ENCODE data around the gene PLA2G4A. TPM values are rescaled to one million over a fixed set of nuclear protein-coding genes. Genes with fewer than 3 reads are reported as not detected.
"Not testable (repeated sequence)": the region's sequence is repeated elsewhere in the genome, so short reads cannot be mapped to it uniquely, and the experiment has no call there.

PLA2G4A gene
- total and polyA plus RNA-seq, 12 donors, result 4.2 to 53.1 (median 14.9) TPM

- H3K9me3 ChIP-seq (replicated peaks in 1 of 3), result no peaks in the 10 kb centered on the region
- no peak overlapping the region for H3K27ac ChIP-seq
- 49 to 69% (median 62%) methylated on average over 4 of the region's 4 CpGs for WGBS, 4 donors
- DNase-seq, result no peak
- H3K36me3 ChIP-seq (replicated peaks in 1 of 2), result peaks cover 0 to 3% of the 10 kb centered on the region in 2 donors
- no peaks in the 10 kb centered on the region for H3K27me3 ChIP-seq
- H3K4me1 ChIP-seq (replicated peaks in 1 of 2), result no peaks in the 10 kb centered on the region
- TF ChIP-seq POLR2A (IDR thresholded peaks at IDR 0.05), result no peak
- intact Hi-C loops (cut with DNase I), result no loop called here
- H3K4me3 ChIP-seq, result no peak overlapping the region
Observed at GRCh38 chr1:186915555-186915954, 86.8 kb downstream of the PLA2G4A start.

- DNase-seq; H3K27me3 ChIP-seq; intact Hi-C loops (cut with DNase I); H3K4me1 ChIP-seq (replicated peaks in 1 of 2); H3K9me3 ChIP-seq (replicated peaks in 1 of 3); H3K4me3 ChIP-seq; H3K27ac ChIP-seq; H3K36me3 ChIP-seq (replicated peaks in 1 of 2): not testable (repeated sequence)
- 77 to 85% (median 79%) methylated on average over 14 of the region's 14 CpGs for WGBS, 4 donors
Observed at GRCh38 chr1:186917106-186917786, 88.5 kb downstream of the PLA2G4A start.

GRCh38 chr1:186921386-186921785 lies 92.6 kb downstream of the PLA2G4A start:
- H3K4me3 ChIP-seq; intact Hi-C loops (cut with DNase I); H3K27ac ChIP-seq; DNase-seq; H3K9me3 ChIP-seq (replicated peaks in 1 of 3); H3K36me3 ChIP-seq (replicated peaks in 1 of 2); H3K27me3 ChIP-seq; H3K4me1 ChIP-seq (replicated peaks in 1 of 2): not testable (repeated sequence)
- 74 to 90% (median 80%) methylated on average over 5 of the region's 5 CpGs for WGBS, 4 donors

GRCh38 chr1:186922814-186923213 lies 94.1 kb downstream of the PLA2G4A start:
- H3K27me3 ChIP-seq; H3K36me3 ChIP-seq (replicated peaks in 1 of 2); intact Hi-C loops (cut with DNase I); H3K4me3 ChIP-seq; H3K9me3 ChIP-seq (replicated peaks in 1 of 3); H3K27ac ChIP-seq; DNase-seq; H3K4me1 ChIP-seq (replicated peaks in 1 of 2): not testable (repeated sequence)
- WGBS, 4 donors, result 49 to 62% (median 59%) methylated on average over 4 of the region's 4 CpGs

GRCh38 chr1:186923486-186923885 lies 94.7 kb downstream of the PLA2G4A start:
- TF ChIP-seq POLR2A (IDR thresholded peaks at IDR 0.05) (no peak), CTCF (IDR thresholded peaks at IDR 0.05) (no peak)
- Histone ChIP-seq H3K4me3 (no peak overlapping the region), H3K27ac (no peak overlapping the region), H3K9me3 (replicated peaks in 1 of 3) (no peaks in the 10 kb centered on the region), H3K4me1 (replicated peaks in 1 of 2) (no peaks in the 10 kb centered on the region), H3K27me3 (no peaks in the 10 kb centered on the region), H3K36me3 (replicated peaks in 1 of 2) (no peaks in the 10 kb centered on the region)
- DNase-seq, result no peak
- intact Hi-C loops (cut with DNase I), result no loop called here
- 48 to 60% (median 53%) methylated on average over 2 of the region's 2 CpGs for WGBS, 4 donors

- 40 to 56% (median 51%) methylated on average over 3 of the region's 3 CpGs for WGBS, 4 donors
Observed at GRCh38 chr1:186925881-186926669, 97.3 kb downstream of the PLA2G4A start.

More at GRCh38 chr1:186925881-186926669, 97.3 kb downstream of the PLA2G4A start:
- intact Hi-C loops (cut with DNase I), result no loop called here
- Histone ChIP-seq H3K36me3 (replicated peaks in 1 of 2) (no peaks in the 10 kb centered on the region), H3K27ac (no peak overlapping the region), H3K27me3 (no peaks in the 10 kb centered on the region), H3K4me1 (replicated peaks in 1 of 2) (no peaks in the 10 kb centered on the region), H3K4me3 (no peak overlapping the region), H3K9me3 (replicated peaks in 1 of 3) (no peaks in the 10 kb centered on the region)
- TF ChIP-seq POLR2A (IDR thresholded peaks at IDR 0.05) (no peak), CTCF (IDR thresholded peaks at IDR 0.05) (no peak)
- DNase-seq, result no peak

Measured in adrenal gland (tissue), 12 donors.